ENCODE data around the gene RNPEPL1. TPM values are rescaled to one million over a fixed set of nuclear protein-coding genes. Genes with fewer than 3 reads are reported as not detected.
"Not testable (repeated sequence)": the region's sequence is repeated elsewhere in the genome, so short reads cannot be mapped to it uniquely, and the experiment has no call there.

Gene RNPEPL1
- 3.3 and 5.6 TPM in 2 replicates for total RNA-seq (2014; rRNA removed; shearing (Covaris generic))

GRCh38 chr2:240567872-240568677 is at the start of gene RNPEPL1:
Gene RNPEPL1, plus strand, starts transcription at chr2:240568484. Its CDS starts 103 bp downstream, at chr2:240568587.
- peak; percentile 50 for DNase-seq (ENCODE audit: low spot score)
- in situ Hi-C loops (cut with HindIII; ENCODE audit: low sequenced_read_pairs): no loop called here

- in situ Hi-C loops (cut with HindIII; ENCODE audit: low sequenced_read_pairs): loop anchor here (5.0 kb wide), 1 partner anchor 33 kb away; no protein-coding TSS in a partner anchor
- DNase-seq (ENCODE audit: low spot score): no peak
Observed at GRCh38 chr2:240518981-240519380, 49.3 kb upstream of the RNPEPL1 start.

DNA sequence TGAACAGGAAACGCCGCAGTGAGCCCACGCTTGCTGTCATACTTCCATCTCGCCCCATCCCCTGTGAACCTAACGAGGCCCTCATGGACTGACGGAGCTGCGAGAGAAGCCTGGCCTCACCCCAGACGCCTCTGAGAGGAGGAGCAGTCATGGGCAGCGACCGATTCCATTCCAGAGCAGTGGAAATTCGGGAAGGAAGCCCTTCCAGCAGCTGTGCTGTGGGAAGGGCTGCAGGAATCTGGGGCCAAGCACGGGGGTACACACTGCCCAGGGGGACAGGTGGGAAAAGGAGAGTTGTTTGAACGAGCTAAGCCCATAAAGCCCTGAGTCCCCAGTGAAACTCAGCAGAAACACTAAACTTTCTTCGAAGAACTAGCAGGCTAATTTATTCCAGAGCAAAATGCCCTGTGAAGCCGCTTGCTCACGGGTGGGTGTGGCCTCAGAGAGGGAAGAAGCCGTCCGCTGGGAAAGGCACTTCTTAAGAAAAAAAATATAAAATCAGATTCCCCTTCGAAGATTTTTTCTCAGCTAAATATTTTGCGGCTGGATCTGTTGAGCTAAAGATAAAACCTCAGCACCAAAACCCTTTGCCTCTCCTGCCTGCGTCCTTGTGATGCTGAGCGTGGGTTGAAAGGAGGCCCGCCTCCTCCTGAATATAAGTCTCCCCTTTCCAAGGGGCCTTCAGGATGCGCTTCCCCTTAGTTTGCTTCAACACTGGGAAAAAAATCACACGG is 48.7 kb upstream of the RNPEPL1 start:
- in situ Hi-C loops (cut with HindIII; ENCODE audit: low sequenced_read_pairs): loop anchor here (5.0 kb wide), 1 partner anchor 33 kb away; no protein-coding TSS in a partner anchor
- no peak for DNase-seq (ENCODE audit: low spot score)

DNA sequence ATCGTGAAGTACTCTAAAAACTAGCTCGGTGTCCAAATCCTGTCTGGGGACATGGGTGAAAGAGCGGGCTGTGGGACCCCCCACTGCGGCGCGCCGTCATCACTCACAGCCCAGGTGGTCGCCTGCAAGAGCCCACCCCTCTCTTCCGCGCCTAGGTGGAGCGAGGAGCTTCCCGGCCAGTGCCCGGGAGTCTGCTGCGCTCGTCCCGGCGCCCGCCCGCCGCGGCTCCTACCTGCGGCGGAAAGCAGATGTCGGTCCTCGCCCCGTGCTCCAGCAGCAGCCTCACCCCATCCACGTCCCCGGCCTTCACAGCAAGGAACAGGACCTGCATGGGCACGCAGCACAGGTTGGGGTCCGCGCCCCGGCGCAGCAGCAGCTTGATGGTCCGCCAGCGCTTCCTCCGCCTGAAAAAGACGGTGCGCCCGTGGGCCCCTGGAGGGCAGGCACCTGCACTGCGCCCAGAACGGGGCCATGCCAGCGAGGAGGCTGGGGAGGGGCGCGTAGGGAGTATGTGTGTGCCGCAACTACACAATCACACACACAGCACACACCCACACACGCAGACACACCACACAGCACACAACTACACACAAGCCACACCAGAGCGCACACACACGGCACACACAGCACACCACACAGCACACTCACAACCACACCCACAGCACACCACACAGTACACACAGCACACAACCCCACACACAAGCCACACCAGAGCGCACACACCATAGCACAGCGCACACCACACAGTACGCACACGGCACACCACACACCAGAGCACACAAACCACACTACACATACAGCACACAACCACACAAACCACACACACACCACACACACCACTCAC is 47.9 kb upstream of the RNPEPL1 start:
- DNase-seq (ENCODE audit: low spot score): no peak

DNA sequence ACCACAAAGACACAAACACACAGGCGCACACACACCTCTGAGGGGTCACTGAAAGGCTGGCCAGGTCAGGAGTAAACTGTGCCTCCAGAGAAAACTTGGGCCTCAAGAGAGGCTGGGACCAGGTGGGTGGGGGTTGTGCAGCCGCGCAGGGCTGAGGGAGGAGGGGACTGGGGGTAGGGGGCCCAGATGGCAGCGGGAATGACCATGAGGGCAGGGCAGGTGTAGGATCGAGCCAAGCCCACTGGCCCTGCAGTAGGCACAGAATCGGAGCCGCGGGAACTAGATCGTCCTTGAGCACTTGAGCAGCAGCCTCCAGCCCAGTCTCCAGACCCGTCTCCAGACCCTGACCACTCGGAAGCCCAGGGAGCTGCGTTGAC is 47.3 kb upstream of the RNPEPL1 start:
- in situ Hi-C loops (cut with HindIII; ENCODE audit: low sequenced_read_pairs): no loop called here
- no peak for DNase-seq (ENCODE audit: low spot score)

More for the DNA sequence above, 47.9 kb upstream of the RNPEPL1 start:
- in situ Hi-C loops (cut with HindIII; ENCODE audit: low sequenced_read_pairs): no loop called here

GRCh38 chr2:240521885-240522284 is 46.4 kb upstream of the RNPEPL1 start:
- DNase-seq (ENCODE audit: low spot score); in situ Hi-C loops (cut with HindIII; ENCODE audit: low sequenced_read_pairs): not testable (repeated sequence)

- DNase-seq (ENCODE audit: low spot score): no peak
- in situ Hi-C loops (cut with HindIII; ENCODE audit: low sequenced_read_pairs): no loop called here
Observed at GRCh38 chr2:240522406-240522805, 45.9 kb upstream of the RNPEPL1 start.

GRCh38 chr2:240523451-240524281 is 44.6 kb upstream of the RNPEPL1 start:
- in situ Hi-C loops (cut with HindIII; ENCODE audit: low sequenced_read_pairs): no loop called here
- no peak for DNase-seq (ENCODE audit: low spot score)

DNA sequence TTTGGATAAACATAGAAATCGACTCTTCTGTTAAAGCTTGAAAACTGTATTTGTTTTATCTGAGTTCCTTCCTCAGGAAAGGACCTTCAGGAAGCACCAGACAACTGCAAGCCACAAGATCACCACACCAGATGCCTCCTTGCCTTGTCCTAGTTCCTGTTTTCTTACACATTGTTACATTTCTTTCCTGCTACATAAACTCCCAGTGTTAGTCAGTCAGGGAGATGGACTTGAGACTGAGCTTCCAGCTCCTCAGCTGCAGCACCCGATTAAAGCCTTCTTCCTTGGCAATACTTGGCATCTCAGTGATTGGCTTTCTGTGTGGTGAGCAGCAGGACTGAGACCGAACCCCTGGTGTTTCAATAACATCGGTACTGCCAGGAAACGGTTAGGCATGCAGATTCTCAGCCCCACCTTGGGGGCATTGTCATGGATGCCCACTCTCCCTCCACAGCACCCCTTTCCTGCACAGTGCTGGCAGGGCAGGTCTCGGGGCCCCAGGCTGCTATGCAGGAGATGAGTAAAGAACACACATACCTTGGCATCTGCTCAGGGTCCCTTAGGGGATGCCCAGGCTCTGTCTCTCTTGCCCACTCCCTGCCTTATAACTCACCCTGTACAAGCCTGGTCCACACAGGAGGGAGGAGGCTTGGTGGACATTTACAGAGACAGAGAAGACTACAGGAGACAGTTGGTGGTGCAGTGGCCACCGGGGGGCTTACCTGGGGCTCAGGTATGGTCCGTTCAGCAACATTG is 43.1 kb upstream of the RNPEPL1 start:
- in situ Hi-C loops (cut with HindIII; ENCODE audit: low sequenced_read_pairs): no loop called here
- DNase-seq (ENCODE audit: low spot score): no peak

DNA sequence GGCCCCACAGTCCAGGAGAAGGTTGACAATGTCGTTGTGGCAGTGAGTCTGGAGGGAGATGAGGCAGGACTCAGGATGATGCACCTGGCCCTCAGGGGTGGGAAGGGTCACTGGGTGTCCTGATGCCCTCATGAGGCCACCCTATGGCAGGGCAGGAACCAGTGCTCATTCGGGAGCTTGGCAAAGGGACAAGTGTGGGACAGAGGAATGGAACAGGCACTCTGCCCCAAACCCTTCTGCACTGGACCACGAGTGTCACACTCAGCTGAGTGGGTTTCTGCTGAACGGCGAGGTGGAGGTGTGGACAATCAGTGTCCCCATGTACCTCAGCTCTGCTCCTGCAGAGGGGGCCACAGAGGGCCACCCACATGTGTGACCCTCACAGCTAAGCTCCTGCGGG is 42.5 kb upstream of the RNPEPL1 start:
- DNase-seq (ENCODE audit: low spot score): no peak
- in situ Hi-C loops (cut with HindIII; ENCODE audit: low sequenced_read_pairs): no loop called here

- in situ Hi-C loops (cut with HindIII; ENCODE audit: low sequenced_read_pairs): no loop called here
- no peak for DNase-seq (ENCODE audit: low spot score)
Observed at GRCh38 chr2:240526521-240526920, 41.8 kb upstream of the RNPEPL1 start.

DNA sequence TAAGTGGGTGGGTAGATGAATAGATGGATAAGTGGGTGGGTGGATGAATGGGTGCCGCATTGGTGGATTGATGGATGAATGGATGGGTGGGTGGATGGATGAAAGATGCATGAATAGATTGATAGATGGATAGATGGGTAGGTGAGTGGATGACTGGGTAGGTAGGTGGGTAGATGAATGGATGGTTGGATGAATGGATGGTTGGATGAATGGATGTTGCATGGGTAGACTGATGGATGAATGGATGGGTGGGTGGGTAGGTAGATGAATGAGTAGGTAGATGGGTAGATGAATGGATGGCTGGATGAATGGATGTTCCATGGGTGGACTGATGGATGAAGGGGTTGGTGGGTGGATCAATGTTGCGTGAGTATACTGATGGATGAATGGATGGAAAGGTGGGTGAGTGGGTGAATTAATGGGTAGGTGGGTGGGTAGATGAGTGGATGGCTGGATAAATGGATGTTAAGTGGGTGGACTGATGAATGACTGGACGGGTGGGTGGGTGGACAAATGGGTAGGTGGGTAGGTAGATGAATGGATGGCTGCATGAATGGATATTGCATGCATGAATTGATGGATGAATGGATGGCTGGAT is 41.0 kb upstream of the RNPEPL1 start:
- in situ Hi-C loops (cut with HindIII; ENCODE audit: low sequenced_read_pairs): no loop called here
- DNase-seq (ENCODE audit: low spot score): no peak

- DNase-seq (ENCODE audit: low spot score): no peak
- in situ Hi-C loops (cut with HindIII; ENCODE audit: low sequenced_read_pairs): no loop called here
Observed at GRCh38 chr2:240528406-240529040, 39.8 kb upstream of the RNPEPL1 start.

DNA sequence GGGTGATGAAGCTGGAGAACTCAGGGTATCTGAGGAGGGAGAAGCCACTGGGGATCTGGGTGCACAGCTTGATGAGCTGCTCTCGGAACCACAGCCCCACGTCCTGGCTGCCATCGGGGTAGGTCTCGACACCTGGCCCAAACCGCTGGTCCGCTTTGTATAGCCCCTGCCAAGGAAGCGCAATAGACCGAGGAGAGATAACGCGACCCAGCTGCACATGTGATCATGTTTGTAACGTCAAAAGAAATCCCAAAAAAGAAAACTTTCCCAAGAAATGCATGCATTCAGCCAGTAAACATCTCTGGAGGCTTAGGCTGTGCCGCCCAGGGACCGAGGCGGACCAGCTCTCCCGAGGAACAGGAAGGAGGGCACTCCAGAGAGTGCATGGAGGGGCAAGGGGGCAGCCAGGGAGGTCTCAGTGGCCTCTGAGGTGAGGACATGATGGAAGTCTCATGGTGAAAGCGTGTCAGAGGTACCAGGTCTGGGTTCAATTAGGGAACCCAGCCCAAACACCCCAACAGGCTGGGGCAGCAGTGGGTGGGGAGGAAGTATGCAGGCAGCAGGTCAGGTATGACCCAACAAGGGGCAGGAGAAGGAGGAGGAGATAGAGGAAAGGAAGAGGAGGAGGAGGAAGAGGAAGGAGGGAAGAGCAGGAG is 38.8 kb upstream of the RNPEPL1 start:
- DNase-seq (ENCODE audit: low spot score): no peak
- in situ Hi-C loops (cut with HindIII; ENCODE audit: low sequenced_read_pairs): no loop called here

DNA sequence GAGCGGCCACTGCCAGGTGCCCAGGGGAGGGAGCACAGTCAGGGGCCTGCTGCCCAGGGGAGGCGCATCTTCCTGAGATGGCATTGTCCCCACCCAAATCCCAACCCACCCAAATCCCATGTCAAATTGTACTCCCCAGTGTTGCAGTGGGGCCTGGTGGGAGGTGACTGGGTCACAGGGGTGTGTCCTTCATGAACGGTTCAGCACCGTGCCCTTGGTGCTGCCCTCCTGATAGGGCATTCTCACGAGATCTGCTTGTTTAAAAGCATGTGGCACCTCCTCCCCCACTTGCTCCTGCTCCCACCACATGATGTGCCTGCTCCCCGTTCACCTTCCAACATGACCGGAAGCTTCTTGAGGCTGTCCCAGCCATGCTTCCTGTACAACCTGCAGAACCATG is 38.1 kb upstream of the RNPEPL1 start:
- DNase-seq (ENCODE audit: low spot score): no peak
- in situ Hi-C loops (cut with HindIII; ENCODE audit: low sequenced_read_pairs): no loop called here

DNA sequence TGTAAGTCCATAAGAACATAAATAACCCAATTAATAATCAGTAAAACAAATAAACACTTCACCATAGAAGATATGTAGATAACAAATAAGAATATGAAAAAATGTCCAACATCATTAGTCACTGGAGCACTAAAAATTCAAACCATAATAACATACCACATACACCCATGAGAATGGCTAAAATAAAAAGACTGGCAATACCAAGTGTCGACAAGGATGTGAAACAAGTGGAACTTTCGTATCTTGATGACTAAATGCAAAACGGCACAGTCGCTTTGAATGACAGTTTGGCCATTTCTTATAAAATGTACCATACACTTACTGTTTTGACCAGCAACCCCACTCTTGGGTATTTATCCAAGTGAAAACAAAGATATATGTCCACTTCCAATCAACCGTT is 37.2 kb upstream of the RNPEPL1 start:
- no peak for DNase-seq (ENCODE audit: low spot score)
- in situ Hi-C loops (cut with HindIII; ENCODE audit: low sequenced_read_pairs): no loop called here

Data from G401 (cell line).